ENCODE measurements around the gene PELI3. TPM values are rescaled to one million over a fixed set of nuclear protein-coding genes. Genes with fewer than 3 reads are reported as not detected.

The PELI3 gene
- total RNA-seq, 2 donors from 2014 or later = 12.4 to 13.0 TPM

- intact Hi-C loops (cut with DNase I) = loop anchor here in 1 of 2 donors (5.0 kb wide), 1 partner anchor 647 kb away; no protein-coding TSS in a partner anchor
- no peak for DNase-seq (ENCODE audit: low spot score)
These were observed 2.7 kb downstream of the PELI3 start for GRCh38 chr11:66469441-66469840.

GRCh38 chr11:66470015-66470414 is 3.3 kb downstream of the PELI3 start:
- intact Hi-C loops (cut with DNase I) = no loop called here

GRCh38 chr11:66471142-66471541 is 4.4 kb downstream of the PELI3 start:
- intact Hi-C loops (cut with DNase I) = no loop called here
- no peak for DNase-seq (ENCODE audit: low spot score)

More at GRCh38 chr11:66470015-66470414, 3.3 kb downstream of the PELI3 start:
- no peak for DNase-seq (ENCODE audit: low spot score)

GRCh38 chr11:66472054-66472453 is 5.3 kb downstream of the PELI3 start:
- DNase-seq (ENCODE audit: low spot score) = no peak
- intact Hi-C loops (cut with DNase I) = no loop called here

DNA sequence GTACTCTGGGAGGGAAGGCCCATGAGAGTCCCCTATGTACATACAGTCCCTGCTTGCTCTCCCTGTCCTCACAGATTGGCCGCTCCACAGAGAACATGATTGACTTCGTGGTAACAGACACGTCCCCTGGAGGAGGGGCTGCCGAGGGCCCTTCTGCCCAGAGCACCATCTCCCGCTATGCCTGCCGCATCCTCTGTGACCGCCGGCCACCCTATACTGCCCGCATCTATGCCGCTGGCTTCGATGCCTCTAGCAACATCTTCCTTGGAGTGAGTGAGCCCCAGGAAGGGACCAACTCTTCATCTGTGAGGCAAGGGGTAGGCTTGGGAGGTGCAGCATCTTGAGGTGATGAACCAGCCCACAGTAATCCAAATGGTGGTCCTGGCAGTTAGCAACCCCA is 6.5 kb downstream of the PELI3 start:
- intact Hi-C loops (cut with DNase I) = no loop called here
- no peak for DNase-seq (ENCODE audit: low spot score)

GRCh38 chr11:66473608-66474515 is 7.2 kb downstream of the PELI3 start:
- no peak for DNase-seq (ENCODE audit: low spot score)
- intact Hi-C loops (cut with DNase I) = no loop called here

DNA sequence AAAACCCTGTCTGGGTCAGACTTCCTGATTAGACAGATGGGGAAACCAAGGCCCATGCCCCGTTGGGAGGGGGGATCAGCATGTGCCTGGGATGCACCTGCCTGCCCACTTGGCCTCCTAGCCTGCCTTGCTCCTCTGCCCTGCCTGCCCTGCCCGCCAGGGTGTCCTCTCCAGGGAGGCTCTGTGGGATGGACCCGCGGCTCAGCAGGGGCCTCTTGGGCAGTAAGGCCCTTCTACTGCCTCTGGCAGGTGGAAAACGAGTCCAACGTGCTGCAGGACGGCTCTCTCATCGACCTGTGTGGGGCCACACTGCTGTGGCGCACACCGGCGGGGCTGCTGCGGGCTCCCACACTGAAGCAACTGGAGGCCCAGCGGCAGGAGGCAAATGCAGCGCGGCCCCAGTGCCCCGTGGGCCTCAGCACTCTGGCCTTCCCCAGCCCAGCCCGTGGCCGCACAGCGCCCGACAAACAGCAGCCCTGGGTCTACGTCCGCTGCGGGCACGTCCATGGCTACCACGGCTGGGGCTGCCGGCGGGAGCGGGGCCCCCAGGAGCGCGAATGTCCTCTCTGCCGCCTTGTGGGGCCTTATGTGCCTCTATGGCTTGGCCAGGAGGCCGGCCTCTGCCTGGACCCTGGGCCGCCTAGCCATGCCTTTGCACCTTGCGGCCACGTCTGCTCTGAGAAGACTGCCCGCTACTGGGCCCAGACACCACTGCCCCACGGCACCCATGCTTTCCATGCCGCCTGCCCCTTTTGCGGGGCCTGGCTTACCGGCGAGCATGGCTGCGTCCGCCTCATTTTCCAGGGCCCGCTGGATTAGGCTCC is 8.9 kb downstream of the PELI3 start:
- intact Hi-C loops (cut with DNase I) = no loop called here
- no peak for DNase-seq (ENCODE audit: low spot score)

- DNase-seq (ENCODE audit: low spot score) = no peak
- intact Hi-C loops (cut with DNase I) = no loop called here
These were observed 9.6 kb downstream of the PELI3 start for GRCh38 chr11:66476173-66476840.

DNA sequence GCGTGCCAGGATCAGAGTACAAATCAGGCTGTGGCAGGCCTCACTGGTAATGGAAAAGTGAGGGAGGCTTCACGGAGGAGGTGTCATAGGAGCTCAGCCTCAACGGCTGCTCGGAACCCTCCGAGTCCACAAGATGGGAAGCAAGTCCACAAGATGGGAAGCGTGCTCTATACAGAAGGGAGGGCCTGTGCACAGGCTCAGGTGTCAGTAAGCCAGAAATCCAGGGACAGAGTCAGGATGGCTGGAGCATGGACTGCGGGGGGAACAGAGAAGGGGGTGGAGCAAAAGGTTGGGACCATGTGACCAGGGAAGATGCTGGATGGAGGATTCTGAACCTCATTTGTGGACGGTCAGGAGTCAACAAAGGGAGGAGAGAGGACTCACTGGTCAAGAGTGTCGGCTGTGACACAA is 10.1 kb downstream of the PELI3 start:
- intact Hi-C loops (cut with DNase I) = no loop called here
- no peak for DNase-seq (ENCODE audit: low spot score)

DNA sequence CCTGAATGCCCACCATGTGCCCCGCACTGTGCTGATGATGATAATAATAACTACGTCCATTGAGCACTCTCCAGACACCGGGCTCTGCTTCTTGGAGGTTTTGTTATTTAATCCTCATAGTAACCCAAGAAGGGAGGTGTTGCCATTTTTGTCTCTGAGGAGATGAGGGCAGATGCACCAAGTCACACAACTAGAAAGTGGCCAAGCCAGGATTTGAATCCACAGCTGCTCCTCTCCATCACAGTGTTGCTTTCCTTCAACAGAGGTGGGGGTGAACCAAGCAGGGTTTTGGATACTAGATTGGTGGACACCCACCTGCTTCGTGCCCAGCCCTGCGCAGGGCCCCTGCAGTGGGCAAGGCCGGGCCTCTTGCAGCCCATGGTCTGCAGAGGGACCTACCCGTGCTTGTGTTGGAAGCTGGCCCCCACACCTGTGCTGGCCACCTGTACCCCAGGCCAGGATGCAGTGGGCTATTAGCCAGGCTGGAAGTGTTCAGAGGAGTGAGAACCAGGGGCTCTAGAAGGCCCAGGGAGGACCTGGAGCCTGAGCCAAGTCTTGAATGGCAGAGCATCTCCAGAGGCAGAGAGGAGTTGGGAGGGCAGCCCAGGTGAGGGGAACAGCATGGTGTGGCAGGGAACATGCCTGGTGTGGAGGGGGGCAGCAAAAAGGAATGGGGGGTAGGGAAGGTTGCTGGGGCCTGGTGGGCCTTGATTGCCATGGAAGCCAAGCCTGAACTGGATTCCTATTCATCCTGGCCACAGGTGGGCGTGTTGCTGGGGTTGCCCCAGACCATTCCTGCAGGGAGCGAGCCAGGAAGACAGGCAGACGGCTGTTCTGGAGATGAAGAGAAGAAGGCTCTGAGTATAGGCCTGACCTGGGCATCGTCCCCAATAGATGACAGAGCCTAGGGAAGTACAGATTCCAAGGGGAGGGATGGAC is 10.8 kb downstream of the PELI3 start:
- intact Hi-C loops (cut with DNase I) = no loop called here
- no peak for DNase-seq (ENCODE audit: low spot score)

GRCh38 chr11:66478729-66479393 is 12.2 kb downstream of the PELI3 start:
- intact Hi-C loops (cut with DNase I) = no loop called here
- no peak for DNase-seq (ENCODE audit: low spot score)

DNA sequence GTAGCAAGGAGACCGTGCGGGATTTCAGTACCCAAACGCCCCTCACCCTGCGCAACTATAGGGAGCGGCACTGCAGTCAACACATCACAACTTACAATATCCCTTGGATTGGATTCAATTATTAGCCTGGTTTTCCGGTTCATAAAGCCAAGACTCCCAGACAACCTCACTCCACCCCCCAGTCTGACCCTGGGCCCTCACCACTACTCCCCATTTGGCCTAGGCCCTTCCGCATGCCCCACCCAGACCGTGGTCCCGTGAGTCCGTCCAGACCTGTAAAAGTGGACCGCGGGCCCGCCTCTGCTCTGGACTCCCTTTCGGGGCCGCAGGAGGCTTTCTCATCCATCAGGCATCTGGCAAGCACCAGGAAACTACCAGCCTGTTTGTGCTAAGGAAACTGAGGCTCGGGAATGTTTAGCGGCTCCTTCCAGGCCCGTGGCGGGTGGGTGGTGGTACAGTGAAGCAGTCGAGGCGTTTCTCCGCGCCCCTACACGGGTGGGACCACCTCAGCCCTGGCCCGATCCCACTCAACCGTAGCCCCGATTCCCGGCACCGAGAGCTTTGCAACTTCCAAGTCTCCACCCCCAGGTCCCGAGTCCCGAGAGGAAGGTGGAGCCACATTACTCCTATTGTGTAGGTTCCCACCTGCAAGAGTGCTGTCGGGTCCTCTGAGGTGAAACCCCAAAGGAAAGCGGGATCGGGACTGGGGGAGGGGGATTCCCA is 12.8 kb downstream of the PELI3 start:
- intact Hi-C loops (cut with DNase I) = loop anchor here in 1 of 2 donors (2.0 kb wide), 1 partner anchor 181 kb away; no protein-coding TSS in a partner anchor
- DNase-seq (ENCODE audit: low spot score) = no peak

- DNase-seq (ENCODE audit: low spot score) = peak; percentile 99
- intact Hi-C loops (cut with DNase I) = loop anchor here in 1 of 2 donors (2.0 kb wide), 1 partner anchor 182 kb away; no protein-coding TSS in a partner anchor
These were observed 13.6 kb downstream of the PELI3 start, which contains the start of gene DPP3 for GRCh38 chr11:66480117-66480938. Gene DPP3, plus strand, starts transcription at chr11:66480434. Its CDS starts 1,767 bp downstream, at chr11:66482201.

GRCh38 chr11:66484806-66485380 is 18.2 kb downstream of the PELI3 start:
- no peak for DNase-seq (ENCODE audit: low spot score)
- intact Hi-C loops (cut with DNase I) = no loop called here

- intact Hi-C loops (cut with DNase I) = no loop called here
These were observed 22.3 kb downstream of the PELI3 start for GRCh38 chr11:66488957-66489356.

GRCh38 chr11:66489636-66490035 is 22.9 kb downstream of the PELI3 start:
- no peak for DNase-seq (ENCODE audit: low spot score)
- intact Hi-C loops (cut with DNase I) = no loop called here

More at GRCh38 chr11:66488957-66489356, 22.3 kb downstream of the PELI3 start:
- DNase-seq (ENCODE audit: low spot score) = no peak

All from posterior vena cava (tissue), 2 donors.